ENCODE measurements around the gene ZSCAN10. TPM values are rescaled to one million over a fixed set of nuclear protein-coding genes. Genes with fewer than 3 reads are reported as not detected.

ZSCAN10 gene
- total RNA-seq, 1 experiment from 2014 or later = 0.76 TPM

- H3K27ac ChIP-seq (ENCODE audit: low read depth, low read length) = no peak overlapping the region
- no peak for DNase-seq (ENCODE audit: low read depth, low spot score)
- intact Hi-C loops (cut with micrococcal nuclease) = no loop called here
- H3K4me1 ChIP-seq (ENCODE audit: control insufficient read depth in 1 of 2, insufficient read depth in 2 of 2, low read length in 2 of 2) = peaks cover 17 to 81% of the 10 kb centered on the region in 2 experiments
- H3K9me3 ChIP-seq (ENCODE audit: control insufficient read depth in 1 of 2, insufficient read depth in 1 of 2, low read depth in 1 of 2, low read length in 2 of 2) = no peaks in the 10 kb centered on the region
- no TSS peak for BruUV-seq (replicated peaks)
- ATAC-seq = no peak
- H3K27me3 ChIP-seq (ENCODE audit: insufficient read depth, low read length) = no peaks in the 10 kb centered on the region
- ChIA-PET RAD21 (ENCODE audit: low non-redundant PET in 1 of 2, low total read pairs in 2 of 2, uncharacterized antibody in 2 of 2, unreplicated experiment in 2 of 2) (interaction anchor here in 1 of 2 experiments (0.6 kb wide), 1 partner anchor 115 kb away, joined by 4 read pairs; no protein-coding TSS in a partner anchor), POLR2A (interaction anchor here (0.9 kb wide), 2 partner anchors 15 to 22 kb away, joined by 3 read pairs; partner anchors contain the start of gene TNFRSF12A), CTCF (interaction anchor here (1.0 to 3.5 kb wide), 2 partner anchors 10 to 14 kb away, joined by 7 to 20 read pairs; no protein-coding TSS in a partner anchor)
- no peak for TF ChIP-seq RAD21 (IDR thresholded peaks at IDR 0.05; ENCODE audit: low read depth)
- TF ChIP-seq ZNF274 (IDR thresholded peaks at IDR 0.05; ENCODE audit: low read depth, low read length) = no peak
- TF ChIP-seq ZBTB33 (IDR thresholded peaks at IDR 0.05; ENCODE audit: extremely low read depth, insufficient replicate concordance, low read length) = no peak
- TF ChIP-seq SRF (IDR thresholded peaks at IDR 0.05; ENCODE audit: low read depth) = no peak
- no peak for TF ChIP-seq REST (IDR thresholded peaks at IDR 0.05; ENCODE audit: low read depth)
- TF ChIP-seq FOSL1 (IDR thresholded peaks at IDR 0.05; ENCODE audit: low read depth) = no peak
- no peak for TF ChIP-seq POLR2A (IDR thresholded peaks at IDR 0.05; ENCODE audit: borderline replicate concordance, extremely low read depth, insufficient read depth, insufficient read length)
- TF ChIP-seq SIN3A (IDR thresholded peaks at IDR 0.05; ENCODE audit: low read depth) = no peak
- no peak for TF ChIP-seq EZH2phosphoT487 (IDR thresholded peaks at IDR 0.05; ENCODE audit: borderline replicate concordance)
- no peak for TF ChIP-seq SP1 (IDR thresholded peaks at IDR 0.05; ENCODE audit: low read depth)
- no peak for TF ChIP-seq ELF1 (IDR thresholded peaks at IDR 0.05; ENCODE audit: borderline replicate concordance, low read depth)
- no peak for TF ChIP-seq YY1 (IDR thresholded peaks at IDR 0.05; ENCODE audit: extremely low read depth, insufficient replicate concordance, low read depth, low read length)
- no peak for TF ChIP-seq CEBPB (IDR thresholded peaks at IDR 0.05; ENCODE audit: low read depth)
- no peak for TF ChIP-seq JUND (IDR thresholded peaks at IDR 0.05)
- no peak for TF ChIP-seq EGR1 (IDR thresholded peaks at IDR 0.05; ENCODE audit: low read depth)
- no peak for TF ChIP-seq CTCF (IDR thresholded peaks at IDR 0.05 in 2 of 3, conservative IDR thresholded peaks at IDR 0.05 in 1 of 3; ENCODE audit: borderline replicate concordance in 1 of 3, insufficient read depth in 1 of 3, low read depth in 2 of 3, low read length in 2 of 3)
- H2AFZ ChIP-seq (ENCODE audit: low read depth, low read length, poor library complexity, severe bottlenecking) = no peak overlapping the region
- H3K4me2 ChIP-seq (ENCODE audit: low read length) = peak overlapping the region; percentile 35; the same call in 1 of the 2 replicates
- no peaks in the 10 kb centered on the region for H3K9me2 ChIP-seq (ENCODE audit: insufficient read depth)
- no peak overlapping the region for H3K4me3 ChIP-seq (replicated peaks in 1 of 2; ENCODE audit: low read depth in 1 of 2, low read length in 2 of 2)
- no peaks in the 10 kb centered on the region for H3K36me3 ChIP-seq (ENCODE audit: control insufficient read depth in 1 of 2, insufficient read depth in 2 of 2, low read length in 2 of 2)
- no peak overlapping the region for H3K9ac ChIP-seq (ENCODE audit: low read length)
- H4K20me1 ChIP-seq (ENCODE audit: insufficient read depth) = no peaks in the 10 kb centered on the region
- no peaks in the 10 kb centered on the region for H3K79me2 ChIP-seq (ENCODE audit: insufficient read depth, low read length)
Observed at GRCh38 chr16:3042376-3042775, 56.7 kb downstream of the ZSCAN10 start.

All from HCT116 (cell line).